NT2/D1 (cell line): ENCODE data around the gene B3GNT2.
"Not testable (repeated sequence)": the region's sequence is repeated elsewhere in the genome, so short reads cannot be mapped to it uniquely, and the experiment has no call there.

ENCODE experiments used
- DNase-seq: peaks from one replicate; pipeline ENCODE4 v3.0.0-alpha.2; 2011; ENCODE audit warnings: low read depth, low spot score
- H3K27me3 ChIP-seq: 2 replicates; pipeline ENCODE4 v1.6.0; 2011; ENCODE audit warnings: mild to moderate bottlenecking; ENCODE audit not compliant: insufficient read length, insufficient read depth
- H3K36me3 ChIP-seq: 2 replicates; pipeline ENCODE4 v1.6.1; 2011; ENCODE audit warnings: mild to moderate bottlenecking, low read length, mixed read lengths; ENCODE audit not compliant: insufficient read depth, insufficient read length
- H3K4me1 ChIP-seq: 2 replicates; pipeline ENCODE4 v1.5.1; 2011; ENCODE audit not compliant: insufficient read depth, insufficient read length
- H3K4me3 ChIP-seq: 2 replicates; pipeline ENCODE4 v1.5.1; 2011; ENCODE audit warnings: low read depth; ENCODE audit not compliant: insufficient read length
- H3K9ac ChIP-seq: 2 replicates; pipeline ENCODE4 v1.6.0; 2011; ENCODE audit warnings: low read depth; ENCODE audit not compliant: insufficient read length
- H3K9me3 ChIP-seq: 2 replicates; pipeline ENCODE4 v1.5.1; 2011; ENCODE audit warnings: mild to moderate bottlenecking, low read length; ENCODE audit not compliant: insufficient read depth
- SUZ12 ChIP-seq: IDR thresholded peaks from 2 replicates; pipeline ENCODE4 v1.6.1; 2011; ENCODE audit not compliant: insufficient read length, insufficient read depth; ENCODE audit errors: extremely low read depth
- YY1 ChIP-seq: IDR thresholded peaks from 2 replicates; pipeline ENCODE4 v1.6.1; 2011; ENCODE audit not compliant: insufficient read length, insufficient read depth
- ZNF274 ChIP-seq: IDR thresholded peaks from 2 replicates; pipeline ENCODE4 v1.6.1; 2011; ENCODE audit warnings: mild to moderate bottlenecking, low read depth, low read length

The B3GNT2 gene

GRCh38 chr2:62195421-62196277 is at the start of gene B3GNT2:
Gene B3GNT2 (plus strand): TSS chr2:62196115. CDS start chr2:62222221, 26,106 bp downstream.
- H3K4me1 ChIP-seq, result peaks cover 3% of the 10 kb centered on the region
- H3K9me3 ChIP-seq, result 0 out of 2 replicates have a peak, but pooled peaks cover 3% of the 10 kb centered on the region
- no peaks in the 10 kb centered on the region for H3K27me3 ChIP-seq

GRCh38 chr2:62146790-62147189 is 49.1 kb upstream of the B3GNT2 start:
- H3K4me1 ChIP-seq, H3K36me3 ChIP-seq, DNase-seq, H3K9ac ChIP-seq, H3K4me3 ChIP-seq, H3K9me3 ChIP-seq, H3K27me3 ChIP-seq: not testable (repeated sequence)

More at GRCh38 chr2:62195421-62196277, at the start of gene B3GNT2:
- Histone ChIP-seq H3K36me3 (peaks cover 4% of the 10 kb centered on the region), H3K4me3 (peak within 1 kb of the TSS; percentile 81), H3K9ac (peak within 1 kb of the TSS; percentile 92)
- peak; percentile 46 for DNase-seq
- TF ChIP-seq ZNF274 (no peak), SUZ12 (no peak), YY1 (no peak)

GRCh38 chr2:62147610-62148301 is 48.2 kb upstream of the B3GNT2 start:
- Histone ChIP-seq H3K9me3 (no peaks in the 10 kb centered on the region), H3K36me3 (no peaks in the 10 kb centered on the region), H3K4me1 (peaks cover 2% of the 10 kb centered on the region), H3K27me3 (no peaks in the 10 kb centered on the region), H3K9ac (no peak overlapping the region), H3K4me3 (no peak overlapping the region)
- TF ChIP-seq YY1 (no peak), SUZ12 (no peak), ZNF274 (no peak)
- DNase-seq, result no peak

DNA sequence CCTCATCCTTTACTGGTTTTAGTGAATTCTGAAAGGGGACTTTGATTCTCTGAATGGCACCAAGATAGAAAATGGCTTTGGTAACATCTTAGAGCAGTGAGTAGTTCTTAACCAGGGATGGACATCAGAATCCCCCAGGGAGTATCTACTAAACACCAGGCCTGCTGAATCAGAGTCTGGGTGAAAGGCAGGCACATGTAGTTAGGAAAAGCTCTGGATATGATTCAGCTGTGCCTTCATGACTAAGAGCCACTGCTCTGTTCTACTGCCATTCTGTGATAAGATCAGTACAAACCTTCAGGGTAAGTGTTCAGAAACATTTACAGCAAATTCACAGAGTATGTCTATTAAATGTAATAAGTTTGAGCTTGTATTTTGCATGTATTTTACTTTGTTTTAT is 46.2 kb upstream of the B3GNT2 start:
- peaks cover 2% of the 10 kb centered on the region for H3K4me1 ChIP-seq
- no peak overlapping the region for H3K4me3 ChIP-seq
- H3K36me3 ChIP-seq, result no peaks in the 10 kb centered on the region
- H3K9me3 ChIP-seq, result no peaks in the 10 kb centered on the region
- TF ChIP-seq ZNF274, result no peak
- TF ChIP-seq YY1, result no peak
- TF ChIP-seq SUZ12, result no peak
- no peak overlapping the region for H3K9ac ChIP-seq
- H3K27me3 ChIP-seq, result no peaks in the 10 kb centered on the region
- DNase-seq, result no peak

- H3K4me3 ChIP-seq, result no peak overlapping the region
- DNase-seq, result no peak
- H3K27me3 ChIP-seq, result no peaks in the 10 kb centered on the region
- H3K4me1 ChIP-seq, result peaks cover 2% of the 10 kb centered on the region
- H3K36me3 ChIP-seq, result no peaks in the 10 kb centered on the region
- H3K9ac ChIP-seq, result no peak overlapping the region
- TF ChIP-seq ZNF274 (no peak), SUZ12 (no peak), YY1 (no peak)
- H3K9me3 ChIP-seq, result 0 out of 2 replicates have a peak, but pooled peaks cover 7% of the 10 kb centered on the region
Observed at GRCh38 chr2:62150597-62151305, 45.2 kb upstream of the B3GNT2 start.

GRCh38 chr2:62151306-62151638 is 44.6 kb upstream of the B3GNT2 start:
- H3K27me3 ChIP-seq, result no peaks in the 10 kb centered on the region
- no peak overlapping the region for H3K9ac ChIP-seq
- DNase-seq, result no peak
- peaks cover 2% of the 10 kb centered on the region for H3K4me1 ChIP-seq
- no peaks in the 10 kb centered on the region for H3K36me3 ChIP-seq
- H3K4me3 ChIP-seq, result no peak overlapping the region
- 0 out of 2 replicates have a peak, but pooled peaks cover 7% of the 10 kb centered on the region for H3K9me3 ChIP-seq
- TF ChIP-seq SUZ12 (no peak), YY1 (no peak), ZNF274 (no peak)

DNA sequence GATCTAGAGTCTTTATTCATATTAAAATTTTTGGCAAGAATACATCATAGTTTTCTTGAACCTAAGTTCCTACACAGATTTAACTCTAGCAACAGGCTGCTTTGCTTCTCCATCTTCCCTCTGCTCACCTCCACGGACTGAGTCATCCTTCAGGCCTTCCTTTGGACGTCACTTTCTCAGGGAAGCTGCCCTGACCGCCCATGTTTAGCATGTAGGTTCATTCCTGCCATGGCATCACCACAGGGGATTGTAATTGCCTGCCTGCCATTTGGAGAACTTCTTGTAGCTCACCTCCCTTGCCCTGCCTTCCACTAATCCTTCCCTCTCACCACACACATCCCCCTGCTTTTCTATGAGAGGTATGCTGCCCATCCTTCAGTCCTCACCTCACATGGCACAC is 43.9 kb upstream of the B3GNT2 start:
- TF ChIP-seq ZNF274 (no peak), YY1 (no peak), SUZ12 (no peak)
- H3K36me3 ChIP-seq, result no peaks in the 10 kb centered on the region
- no peak for DNase-seq

More for the DNA sequence above, 43.9 kb upstream of the B3GNT2 start:
- no peak overlapping the region for H3K4me3 ChIP-seq
- 0 out of 2 replicates have a peak, but pooled peaks cover 7% of the 10 kb centered on the region for H3K9me3 ChIP-seq
- H3K4me1 ChIP-seq, result peaks cover 2% of the 10 kb centered on the region
- H3K27me3 ChIP-seq, result no peaks in the 10 kb centered on the region
- no peak overlapping the region for H3K9ac ChIP-seq
